CD14-positive monocyte (primary cell): Measurements from ENCODE around the gene MTHFR. TPM values are rescaled to one million over a fixed set of nuclear protein-coding genes. Genes with fewer than 3 reads are reported as not detected.
A peak's percentile ranks its signal among the peaks of the same experiment; 100 is the strongest.

Source experiments
- DNase-seq, 3 donors: peaks; one replicate each; pipeline ENCODE4 v3.0.0-alpha.2; 2011 to 2022
- H2AFZ ChIP-seq: 2 replicates; pipeline ENCODE4 v1.6.0; 2012; ENCODE audit warnings: mild to moderate bottlenecking, low read depth, low read length, inconsistent platforms; ENCODE audit not compliant: insufficient read depth, poor library complexity, severe bottlenecking
- H3K27ac ChIP-seq, 2 donors: 1 replicate in 1 of 2; 2 replicates in 1 of 2; pipeline ENCODE4 v1.5.1; 2012 to 2013; ENCODE audit warnings: low read length in 2 of 2, control low read depth in 1 of 2, inconsistent platforms in 1 of 2, low read depth in 1 of 2, mild to moderate bottlenecking in 1 of 2
- H3K27me3 ChIP-seq, 2 donors: one replicate each; pipeline versions ENCODE4 v1.6.0 to v1.6.1; 2011 to 2013; ENCODE audit warnings: low read length in 2 of 2; ENCODE audit not compliant: control insufficient read depth in 2 of 2, insufficient read depth in 2 of 2
- H3K36me3 ChIP-seq, 2 donors: replicated peaks in 1 of 2; 1 replicate in 1 of 2; 2 replicates in 1 of 2; pipeline versions ENCODE4 v1.5.1 to v1.6.1; 2012 to 2013; ENCODE audit warnings: low read length in 2 of 2, control low read depth in 1 of 2, inconsistent platforms in 1 of 2, mild to moderate bottlenecking in 1 of 2; ENCODE audit not compliant: insufficient read depth in 2 of 2, control insufficient read depth in 1 of 2
- H3K4me1 ChIP-seq, 2 donors: 1 replicate in 1 of 2; 2 replicates in 1 of 2; pipeline versions ENCODE4 v1.5.1 to v1.6.1; 2012 to 2013; ENCODE audit warnings: low read length in 2 of 2, control low read depth in 1 of 2, inconsistent platforms in 1 of 2, mild to moderate bottlenecking in 1 of 2, moderate library complexity in 1 of 2; ENCODE audit not compliant: insufficient read depth in 2 of 2, control insufficient read depth in 1 of 2
- H3K4me2 ChIP-seq: replicated peaks from 2 replicates; pipeline ENCODE3; 2012; ENCODE audit warnings: low read length, moderate library complexity, mild to moderate bottlenecking; ENCODE audit not compliant: poor library complexity, severe bottlenecking; ENCODE audit errors: extremely low read depth
- H3K4me3 ChIP-seq, 3 experiments: fragments of 200-600 bp in 1 of 3; sonication (generic) in 1 of 3; replicated peaks in 1 of 3; 1 replicate in 2 of 3; 2 replicates in 1 of 3; pipeline ENCODE4 v1.5.1; 2011 to 2013; ENCODE audit warnings: low read length in 3 of 3, mild to moderate bottlenecking in 3 of 3, control low read depth in 2 of 3, low read depth in 2 of 3, inconsistent platforms in 1 of 3, moderate library complexity in 1 of 3
- H3K79me2 ChIP-seq: 2 replicates; pipeline ENCODE4 v1.6.0; 2012; ENCODE audit warnings: mild to moderate bottlenecking, control low read depth, inconsistent platforms, low read length, moderate library complexity; ENCODE audit not compliant: insufficient read depth
- H3K9ac ChIP-seq: 2 replicates; pipeline ENCODE4 v1.6.0; 2017; ENCODE audit warnings: low read length, mild to moderate bottlenecking; ENCODE audit not compliant: insufficient read depth, poor library complexity, severe bottlenecking
- H3K9me3 ChIP-seq, 2 donors: replicated peaks in 1 of 2; 1 replicate in 1 of 2; 2 replicates in 1 of 2; pipeline versions ENCODE4 v1.5.1 to v1.6.1; 2012 to 2013; ENCODE audit warnings: low read length in 2 of 2, control low read depth in 1 of 2; ENCODE audit not compliant: control insufficient read depth in 1 of 2, insufficient read depth in 1 of 2
- H4K20me1 ChIP-seq: 2 replicates; pipeline ENCODE4 v1.6.0; 2012; ENCODE audit warnings: mild to moderate bottlenecking, low read length, control low read depth, moderate library complexity; ENCODE audit not compliant: insufficient read depth
- H3K27ac Mint-ChIP-seq, 7 donors: one replicate each; pipeline ENCODE4 v1.8.0; 2020; ENCODE audit warnings: mild to moderate bottlenecking in 7 of 7, mixed read lengths in 7 of 7, moderate library complexity in 6 of 7, inconsistent platforms in 2 of 7
- H3K27me3 Mint-ChIP-seq, 3 donors: one replicate each; pipeline ENCODE4 v1.8.0; 2021 to 2022; ENCODE audit warnings: low read depth in 3 of 3, mild to moderate bottlenecking in 3 of 3, mixed read lengths in 3 of 3, moderate library complexity in 3 of 3, inconsistent platforms in 1 of 3
- H3K36me3 Mint-ChIP-seq, 2 donors: one replicate each; pipeline ENCODE4 v1.8.0; 2020; ENCODE audit warnings: mixed read lengths in 2 of 2, inconsistent platforms in 1 of 2, mild to moderate bottlenecking in 1 of 2
- H3K4me1 Mint-ChIP-seq: one replicate; pipeline ENCODE4 v1.8.0; 2020; ENCODE audit warnings: mild to moderate bottlenecking, mixed read lengths
- H3K4me3 Mint-ChIP-seq, 2 donors: one replicate each; pipeline ENCODE4 v1.8.0; 2020; ENCODE audit warnings: mild to moderate bottlenecking in 2 of 2, mixed read lengths in 2 of 2, moderate library complexity in 1 of 2
- H3K9me3 Mint-ChIP-seq, 7 donors: one replicate each; pipeline ENCODE4 v1.8.0; 2020 to 2022; ENCODE audit warnings: mixed read lengths in 7 of 7, mild to moderate bottlenecking in 6 of 7, moderate library complexity in 6 of 7, inconsistent platforms in 2 of 7
- CTCF ChIP-seq: fragments of 200-600 bp; IDR thresholded peaks from one replicate; pipeline ENCODE4 v1.8.0; 2022; ENCODE audit warnings: antibody characterized with exemption, mild to moderate bottlenecking
- WGBS: methylation state at CpG from one replicate; pipeline ENCODE4 v1.1.5; 2013; ENCODE audit warnings: missing lambda C conversion rate; ENCODE audit not compliant: insufficient coverage; 5-methylcytosine and 5-hydroxymethylcytosine counted together
- intact Hi-C, 2 donors: fragments of 100-400 bp; cut with micrococcal nuclease; formaldehyde crosslinking; loops; one replicate each; pipeline versions ENCODE4 v1.15.0 to v1.15.1; 2023
- polyA plus RNA-seq, 3 donors: library from polyadenylated mRNA; depleted of rRNA in 1 of 3; unstranded in 2 of 3; stranded (reverse) in 1 of 3; fragments of 300-500 nt in 2 of 3; fragments of >200 nt in 1 of 3; fragmentation: Illumina TruSeq in 2 of 3; gene quantifications; 1 replicate in 2 of 3; 2 replicates in 1 of 3; pipeline ENCODE4 v1.2.3, GENCODE V29; 2012 to 2021

Gene MTHFR
- polyA plus RNA-seq, 3 donors = 4.5 to 41.9 (median 8.5) TPM

- Histone ChIP-seq H3K27me3 (no peaks in the 10 kb centered on the region), H3K36me3 (no peaks in the 10 kb centered on the region), H3K4me3 (no peak overlapping the region), H3K9me3 (no peaks in the 10 kb centered on the region), H4K20me1 (no peaks in the 10 kb centered on the region), H3K27ac (no peak overlapping the region), H2AFZ (no peak overlapping the region), H3K4me1 (peaks cover 12 to 14% of the 10 kb centered on the region in 2 donors), H3K4me2 (no peak overlapping the region), H3K79me2 (no peaks in the 10 kb centered on the region), H3K9ac (no peak overlapping the region)
- Mint-ChIP-seq H3K4me1 (peaks cover 14% of the 10 kb centered on the region), H3K36me3 (no peaks in the 10 kb centered on the region), H3K9me3 (peaks cover 0 to 3% (median 0%) of the 10 kb centered on the region in 7 donors), H3K27me3 (peaks cover 0 to 11% (median 7%) of the 10 kb centered on the region in 3 donors), H3K4me3 (no peak overlapping the region), H3K27ac (no peak overlapping the region)
- 97% methylated on average over 3 of the region's 6 CpGs for WGBS
- DNase-seq = no peak
- no peak for TF ChIP-seq CTCF
- intact Hi-C loops = no loop called here
Measured at GRCh38 chr1:11782127-11782708, 23.5 kb downstream of the MTHFR start.

- intact Hi-C loops = no loop called here
- H3K27ac ChIP-seq = no peak overlapping the region
- peaks cover 0 to 3% (median 0%) of the 10 kb centered on the region in 7 donors for H3K9me3 Mint-ChIP-seq
- 98% methylated on average over 12 of the region's 12 CpGs for WGBS
- DNase-seq = no peak
- H3K79me2 ChIP-seq = no peaks in the 10 kb centered on the region
- H3K4me1 ChIP-seq = peaks cover 12 to 14% of the 10 kb centered on the region in 2 donors
- H2AFZ ChIP-seq = no peak overlapping the region
- H3K9ac ChIP-seq = no peak overlapping the region
- peaks cover 14% of the 10 kb centered on the region for H3K4me1 Mint-ChIP-seq
- no peak overlapping the region for H3K4me3 ChIP-seq
- H3K27me3 ChIP-seq = no peaks in the 10 kb centered on the region
- H3K9me3 ChIP-seq = no peaks in the 10 kb centered on the region
- H3K27me3 Mint-ChIP-seq = peaks cover 0 to 11% (median 7%) of the 10 kb centered on the region in 3 donors
- no peak for TF ChIP-seq CTCF
- peak overlapping the region in 1 of 7 donors; percentile 53 for H3K27ac Mint-ChIP-seq
- H3K36me3 Mint-ChIP-seq = no peaks in the 10 kb centered on the region
- H3K4me2 ChIP-seq = no peak overlapping the region
- no peaks in the 10 kb centered on the region for H3K36me3 ChIP-seq
- H4K20me1 ChIP-seq = no peaks in the 10 kb centered on the region
- H3K4me3 Mint-ChIP-seq = no peak overlapping the region
Measured at GRCh38 chr1:11781297-11781696, 24.5 kb downstream of the MTHFR start.
